Heart left ventricle (tissue), 16 donors: ENCODE data around the gene PLPPR5. TPM values are rescaled to one million over a fixed set of nuclear protein-coding genes. Genes with fewer than 3 reads are reported as not detected.

Experiments used
- ATAC-seq, 4 donors: fragments of 200-7000 bp; cut with Tn5 transposase; one replicate each; pipeline ENCODE4 v1.9.1; 2020 to 2022; ENCODE audit warnings: moderate library complexity in 4 of 4, mild to moderate bottlenecking in 3 of 4, moderate number of reproducible peaks in 1 of 4
- DNase-seq, 5 donors: peaks; one replicate each; pipeline ENCODE4 v3.0.0-alpha.2; 2020
- H3K27ac ChIP-seq, 12 donors: fragments of 200-600 bp; sonication (generic) in 4 of 12; one replicate each; pipeline versions ENCODE4 v1.5.0 to v1.8.0; 2016 to 2022; ENCODE audit warnings: mild to moderate bottlenecking in 2 of 12
- H3K27me3 ChIP-seq, 9 donors: fragments of 200-600 bp; sonication (generic) in 2 of 9; one replicate each; pipeline versions ENCODE4 v1.5.1 to v1.8.0; 2016 to 2022; ENCODE audit warnings: mild to moderate bottlenecking in 3 of 9
- H3K36me3 ChIP-seq, 9 donors: fragments of 200-600 bp; sonication (generic) in 2 of 9; one replicate each; pipeline versions ENCODE4 v1.5.0 to v1.8.0; 2018 to 2022; ENCODE audit warnings: mild to moderate bottlenecking in 2 of 9
- H3K4me1 ChIP-seq, 12 donors: fragments of 200-600 bp; sonication (generic) in 4 of 12; one replicate each; pipeline versions ENCODE4 v1.5.0 to v1.8.0; 2016 to 2022; ENCODE audit warnings: mild to moderate bottlenecking in 3 of 12
- H3K4me3 ChIP-seq, 12 donors: fragments of 200-600 bp; sonication (generic) in 4 of 12; one replicate each; pipeline versions ENCODE4 v1.5.0 to v1.8.0; 2017 to 2022; ENCODE audit warnings: mild to moderate bottlenecking in 9 of 12, moderate library complexity in 4 of 12
- H3K9me3 ChIP-seq, 12 donors: fragments of 200-600 bp; sonication (generic) in 4 of 12; one replicate each; pipeline versions ENCODE4 v1.5.0 to v1.8.0; 2016 to 2022; ENCODE audit warnings: mild to moderate bottlenecking in 1 of 12
- POLR2A ChIP-seq, 2 donors: fragments of 450-650 bp; IDR thresholded peaks; one replicate each; pipeline ENCODE4 v1.6.1; 2017; ENCODE audit warnings: antibody characterized with exemption in 2 of 2, mild to moderate bottlenecking in 2 of 2, moderate library complexity in 2 of 2
- WGBS, 4 donors: extraction: QIAGEN DNeasy Blood & Tissue Kit in 2 of 4; methylation state at CpG; one replicate each; pipeline versions ENCODE4 v1.1.5 to v1.1.7; 2013 to 2018; 5-methylcytosine and 5-hydroxymethylcytosine counted together
- intact Hi-C, 10 donors: fragments of 100-400 bp; cut with DNase I; formaldehyde crosslinking; loops; one replicate each; pipeline versions ENCODE4 v1.11.1 to v1.14.2; 2022
- polyA plus RNA-seq, 2 donors: library from polyadenylated mRNA; stranded (reverse); fragments of 200-250 nt; gene quantifications; one replicate each; pipeline ENCODE4 v1.2.3, GENCODE V29; 2013
- total RNA-seq, 9 donors: library from RNA; depleted of rRNA in 2 of 9; stranded (reverse); fragments of >200 nt in 2 of 9; fragmentation: NEBNext Ultra II Directional in 3 of 9; extraction: Animal tissue kit (Norgen Biotek cat#: 25700) in 3 of 9; gene quantifications; one replicate each; pipeline versions ENCODE4 v1.1.0 to v1.2.4, GENCODE V29; 2016 to 2023
- TF ChIP-seq, protein P1 (sequence below), 12 donors: fragments of 200-600 bp; sonication (generic) in 4 of 12; IDR thresholded peaks; one replicate each; pipeline versions ENCODE4 v1.5.0 to v1.8.0; 2018 to 2022; ENCODE audit warnings: antibody characterized with exemption in 12 of 12, mild to moderate bottlenecking in 5 of 12
- donor health status: ischemic (EF 13 %, LVEDD 7.1; RV severe dilation, severe dysfunction).
- donor health status: healthy with polysubstance abuse.
- donor health status: DM: no; HTN: yes; CAD: no.
- donor health status: DM: no; HTN: no; CAD: no.
- donor health status: ischemic (EF 25% LVEDD 6.9; RV normal size, moderate dysfunction).
- donor health status: ischemic (EF 25% LVEDD 5.7; RV mildly dilated, moderate dysfunction).
- donor health status: healthy.
- donor health status: DM: yes; HTN: yes; CAD: no.
- donor health status: ischemic (EF 35%, LVEDD 5.7; RV mildly dilated, moderate dysfunction).
- donor health status: nonischemic (EF 11% LVEDD 7.7; RV severe dilation, severe dysfunction).
- donor health status: DM: yes; HTN: yes; CAD: no.
- donor health status: PGD.
- donor health status: ischemic (EF 29% LVEDD 5.4; RV normal size, mild dysfunction).
- donor health status: nonischemic (EF 23%, LVEDD 6.1; RV moderate dilation, normal function).

PLPPR5 gene
- total and polyA plus RNA-seq, 11 donors, result not detected

GRCh38 chr1:98904684-98905083 is 100.0 kb downstream of the PLPPR5 start:
- H3K27me3 ChIP-seq, result no peaks in the 10 kb centered on the region
- intact Hi-C loops, result no loop called here
- no peak for TF ChIP-seq POLR2A (IDR thresholded peaks at IDR 0.05)
- TF ChIP-seq, protein P1, sequence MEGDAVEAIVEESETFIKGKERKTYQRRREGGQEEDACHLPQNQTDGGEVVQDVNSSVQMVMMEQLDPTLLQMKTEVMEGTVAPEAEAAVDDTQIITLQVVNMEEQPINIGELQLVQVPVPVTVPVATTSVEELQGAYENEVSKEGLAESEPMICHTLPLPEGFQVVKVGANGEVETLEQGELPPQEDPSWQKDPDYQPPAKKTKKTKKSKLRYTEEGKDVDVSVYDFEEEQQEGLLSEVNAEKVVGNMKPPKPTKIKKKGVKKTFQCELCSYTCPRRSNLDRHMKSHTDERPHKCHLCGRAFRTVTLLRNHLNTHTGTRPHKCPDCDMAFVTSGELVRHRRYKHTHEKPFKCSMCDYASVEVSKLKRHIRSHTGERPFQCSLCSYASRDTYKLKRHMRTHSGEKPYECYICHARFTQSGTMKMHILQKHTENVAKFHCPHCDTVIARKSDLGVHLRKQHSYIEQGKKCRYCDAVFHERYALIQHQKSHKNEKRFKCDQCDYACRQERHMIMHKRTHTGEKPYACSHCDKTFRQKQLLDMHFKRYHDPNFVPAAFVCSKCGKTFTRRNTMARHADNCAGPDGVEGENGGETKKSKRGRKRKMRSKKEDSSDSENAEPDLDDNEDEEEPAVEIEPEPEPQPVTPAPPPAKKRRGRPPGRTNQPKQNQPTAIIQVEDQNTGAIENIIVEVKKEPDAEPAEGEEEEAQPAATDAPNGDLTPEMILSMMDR (IDR thresholded peaks at IDR 0.05), result no peak
- no peaks in the 10 kb centered on the region for H3K4me1 ChIP-seq
- H3K36me3 ChIP-seq, result no peaks in the 10 kb centered on the region
- WGBS, 4 donors, result 69 to 76% (median 73%) methylated on average over 4 of the region's 4 CpGs
- DNase-seq (no peak), ATAC-seq (no peak)
- no peaks in the 10 kb centered on the region for H3K9me3 ChIP-seq
- H3K27ac ChIP-seq, result no peak overlapping the region
- no peak overlapping the region for H3K4me3 ChIP-seq

DNA sequence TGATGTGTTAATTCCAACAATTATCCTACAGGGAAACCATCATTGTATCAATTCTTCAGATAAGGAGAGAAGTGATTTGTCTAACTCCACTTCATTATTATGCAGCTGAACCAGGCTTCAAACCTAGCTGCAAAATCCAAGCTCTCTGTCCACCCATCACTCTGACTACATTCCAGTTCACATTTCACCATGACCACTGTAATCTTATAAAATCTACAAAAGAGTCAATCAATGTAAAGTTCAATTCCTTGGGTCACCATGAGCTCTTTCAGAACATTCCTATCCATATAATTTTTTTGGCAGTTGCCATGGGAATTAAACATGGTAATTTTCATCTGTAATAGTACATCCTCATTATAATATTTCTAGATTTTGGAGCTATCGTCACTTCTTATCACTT is 100.9 kb downstream of the PLPPR5 start:
- TF ChIP-seq, protein P1 (IDR thresholded peaks at IDR 0.05), result no peak
- no peak for TF ChIP-seq POLR2A (IDR thresholded peaks at IDR 0.05)
- Histone ChIP-seq H3K36me3 (no peaks in the 10 kb centered on the region), H3K9me3 (no peaks in the 10 kb centered on the region), H3K27ac (no peak overlapping the region), H3K27me3 (no peaks in the 10 kb centered on the region), H3K4me1 (no peaks in the 10 kb centered on the region), H3K4me3 (no peak overlapping the region)
- no peak for ATAC-seq
- intact Hi-C loops, result no loop called here
- DNase-seq, result no peak
- WGBS, 4 donors, result 69 to 81% (median 77%) methylated on average over 1 of the region's 1 CpG

DNA sequence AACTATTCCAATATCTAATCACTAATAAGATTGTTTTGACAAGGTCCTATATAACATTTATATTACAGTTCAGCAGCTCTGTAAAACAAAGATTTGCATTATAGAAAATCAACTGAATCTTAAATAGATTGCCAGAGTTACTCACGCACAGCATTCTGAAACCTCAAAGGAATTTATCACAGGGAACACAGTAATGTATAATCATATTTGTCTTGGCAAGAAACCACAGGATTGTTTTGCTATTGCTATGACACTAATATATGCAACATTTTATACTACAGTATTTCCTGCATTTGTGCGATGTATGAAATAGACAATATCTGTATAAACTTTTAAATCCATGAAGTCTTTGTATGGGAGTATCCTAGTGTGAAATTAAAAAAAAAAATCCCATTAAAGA is 101.4 kb downstream of the PLPPR5 start:
- Histone ChIP-seq H3K9me3 (no peaks in the 10 kb centered on the region), H3K4me3 (no peak overlapping the region), H3K27ac (no peak overlapping the region), H3K4me1 (no peaks in the 10 kb centered on the region), H3K27me3 (no peaks in the 10 kb centered on the region), H3K36me3 (no peaks in the 10 kb centered on the region)
- 39 to 53% (median 44%) methylated on average over 2 of the region's 2 CpGs for WGBS, 4 donors
- ATAC-seq (no peak), DNase-seq (no peak)
- TF ChIP-seq, protein P1 (IDR thresholded peaks at IDR 0.05), result no peak
- no peak for TF ChIP-seq POLR2A (IDR thresholded peaks at IDR 0.05)
- intact Hi-C loops, result no loop called here

- no peaks in the 10 kb centered on the region for H3K27me3 ChIP-seq
- no peak for ATAC-seq
- no peaks in the 10 kb centered on the region for H3K36me3 ChIP-seq
- no peaks in the 10 kb centered on the region for H3K4me1 ChIP-seq
- H3K9me3 ChIP-seq, result no peaks in the 10 kb centered on the region
- no peak overlapping the region for H3K27ac ChIP-seq
- WGBS, 4 donors, result 73 to 86% (median 82%) methylated on average over 2 of the region's 2 CpGs
- no peak for DNase-seq
- TF ChIP-seq POLR2A (IDR thresholded peaks at IDR 0.05), result no peak
- TF ChIP-seq, protein P1 (IDR thresholded peaks at IDR 0.05), result no peak
- intact Hi-C loops, result no loop called here
- H3K4me3 ChIP-seq, result no peak overlapping the region
These were observed 105.7 kb downstream of the PLPPR5 start for GRCh38 chr1:98898940-98899339.
